GM19193 (cell line): ENCODE data around the gene LYZL6.

Experiments
- POLR2A ChIP-seq: IDR thresholded peaks from 4 replicates; pipeline ENCODE4 v1.6.1; 2011; ENCODE audit not compliant: insufficient read depth, insufficient read length; ENCODE audit errors: extremely low read depth

The LYZL6 gene

GRCh38 chr17:35969558-35970380 is 26.3 kb upstream of the LYZL6 start:
- TF ChIP-seq POLR2A, result no peak

- TF ChIP-seq POLR2A, result no peak
Observed at GRCh38 chr17:35968520-35969054, 25.1 kb upstream of the LYZL6 start.

- no peak for TF ChIP-seq POLR2A
Observed at GRCh38 chr17:35965272-35965671, 21.8 kb upstream of the LYZL6 start.

GRCh38 chr17:35963663-35964062 is 20.1 kb upstream of the LYZL6 start:
- TF ChIP-seq POLR2A, result no peak

- TF ChIP-seq POLR2A, result no peak
Observed at GRCh38 chr17:35953720-35954119, 10.2 kb upstream of the LYZL6 start.

GRCh38 chr17:35949401-35949800 is 5.9 kb upstream of the LYZL6 start:
- TF ChIP-seq POLR2A, result no peak

- TF ChIP-seq POLR2A, result no peak
Observed at GRCh38 chr17:35948092-35948491, 4.6 kb upstream of the LYZL6 start.

GRCh38 chr17:35947156-35947585 is 3.7 kb upstream of the LYZL6 start:
- no peak for TF ChIP-seq POLR2A

GRCh38 chr17:35944151-35944550 is 638 bp upstream of the LYZL6 start:
- TF ChIP-seq POLR2A, result no peak

GRCh38 chr17:35942588-35943186 is 826 bp downstream of the LYZL6 start:
- no peak for TF ChIP-seq POLR2A

- no peak for TF ChIP-seq POLR2A
Observed at GRCh38 chr17:35936063-35936462, 7.5 kb downstream of the LYZL6 start.

GRCh38 chr17:35934760-35935159 is 8.8 kb downstream of the LYZL6 start:
- no peak for TF ChIP-seq POLR2A

- no peak for TF ChIP-seq POLR2A
Observed at GRCh38 chr17:35932586-35932985, 10.9 kb downstream of the LYZL6 start.

- TF ChIP-seq POLR2A, result no peak
Observed at GRCh38 chr17:35931794-35932425, 11.6 kb downstream of the LYZL6 start.
